ENCODE data around the gene ERMAP.

ERMAP gene

DNA sequence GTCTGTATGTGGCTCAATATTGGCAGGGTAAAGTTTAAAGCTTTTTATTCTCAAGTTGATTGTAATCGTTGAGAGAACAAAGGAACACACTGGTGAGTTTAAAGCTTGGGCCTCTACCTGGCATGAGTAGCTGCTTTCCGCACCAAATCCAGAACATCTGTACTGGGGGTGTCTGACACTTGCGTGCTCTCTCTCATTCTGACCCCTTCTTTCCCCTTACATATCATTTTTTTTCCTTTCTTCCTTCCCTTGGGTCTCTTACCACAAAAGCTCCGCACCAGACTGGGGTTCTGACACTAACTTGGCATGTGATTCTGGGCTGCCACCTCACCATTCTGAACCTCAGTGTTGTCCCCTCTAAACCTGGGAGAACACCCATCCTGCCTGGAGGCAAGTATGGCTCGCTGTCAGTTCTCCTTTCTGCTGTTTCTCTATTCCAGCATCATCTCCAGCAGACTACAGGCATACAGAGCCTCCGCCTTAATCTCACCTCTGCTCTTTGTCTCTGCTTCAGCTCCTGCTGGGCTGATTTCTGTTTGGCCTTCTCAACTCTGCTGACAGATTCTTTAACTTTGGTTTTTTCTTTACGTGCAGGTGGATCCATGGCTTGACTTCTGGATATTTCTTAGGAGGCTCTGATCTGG lies 859 bp upstream of the ERMAP start:
- TF ChIP-seq POLR2A (IDR thresholded peaks at IDR 0.05; ENCODE audit: extremely low read depth, insufficient read length) = no peak
- TF ChIP-seq MYC (IDR thresholded peaks at IDR 0.05; ENCODE audit: low read depth, low read length) = no peak
- TF ChIP-seq, protein P1, sequence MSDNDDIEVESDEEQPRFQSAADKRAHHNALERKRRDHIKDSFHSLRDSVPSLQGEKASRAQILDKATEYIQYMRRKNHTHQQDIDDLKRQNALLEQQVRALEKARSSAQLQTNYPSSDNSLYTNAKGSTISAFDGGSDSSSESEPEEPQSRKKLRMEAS (IDR thresholded peaks at IDR 0.05; ENCODE audit: low read depth, low read length) = no peak
- TF ChIP-seq, protein P2, sequence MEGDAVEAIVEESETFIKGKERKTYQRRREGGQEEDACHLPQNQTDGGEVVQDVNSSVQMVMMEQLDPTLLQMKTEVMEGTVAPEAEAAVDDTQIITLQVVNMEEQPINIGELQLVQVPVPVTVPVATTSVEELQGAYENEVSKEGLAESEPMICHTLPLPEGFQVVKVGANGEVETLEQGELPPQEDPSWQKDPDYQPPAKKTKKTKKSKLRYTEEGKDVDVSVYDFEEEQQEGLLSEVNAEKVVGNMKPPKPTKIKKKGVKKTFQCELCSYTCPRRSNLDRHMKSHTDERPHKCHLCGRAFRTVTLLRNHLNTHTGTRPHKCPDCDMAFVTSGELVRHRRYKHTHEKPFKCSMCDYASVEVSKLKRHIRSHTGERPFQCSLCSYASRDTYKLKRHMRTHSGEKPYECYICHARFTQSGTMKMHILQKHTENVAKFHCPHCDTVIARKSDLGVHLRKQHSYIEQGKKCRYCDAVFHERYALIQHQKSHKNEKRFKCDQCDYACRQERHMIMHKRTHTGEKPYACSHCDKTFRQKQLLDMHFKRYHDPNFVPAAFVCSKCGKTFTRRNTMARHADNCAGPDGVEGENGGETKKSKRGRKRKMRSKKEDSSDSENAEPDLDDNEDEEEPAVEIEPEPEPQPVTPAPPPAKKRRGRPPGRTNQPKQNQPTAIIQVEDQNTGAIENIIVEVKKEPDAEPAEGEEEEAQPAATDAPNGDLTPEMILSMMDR (IDR thresholded peaks at IDR 0.05; ENCODE audit: low read depth, low read length) = no peak

DNA sequence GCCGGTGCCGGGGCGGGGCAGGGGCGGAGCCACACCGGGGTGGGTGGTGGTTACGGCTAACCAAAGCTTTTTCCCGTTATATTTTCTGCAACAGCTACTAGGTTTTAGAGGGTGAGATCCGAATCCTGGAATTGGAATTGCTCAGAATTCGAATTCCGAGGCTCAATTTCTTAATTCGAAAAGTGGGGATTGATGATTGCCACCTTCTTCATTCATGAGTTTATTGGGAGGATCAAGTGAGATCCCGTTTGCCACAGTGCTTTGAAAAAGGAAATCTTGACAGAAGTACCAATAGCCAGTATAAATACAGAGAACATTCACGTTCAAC lies 482 bp downstream of the ERMAP start:
- H3K4me3 ChIP-seq (ENCODE audit: low read depth, low read length) = peak overlapping the region; percentile 62
- no peak for DNase-seq (ENCODE audit: low read depth)
- TF ChIP-seq, protein P1 (IDR thresholded peaks at IDR 0.05; ENCODE audit: low read depth, low read length) = no peak
- TF ChIP-seq POLR2A (IDR thresholded peaks at IDR 0.05; ENCODE audit: extremely low read depth, insufficient read length) (no peak), MYC (IDR thresholded peaks at IDR 0.05; ENCODE audit: low read depth, low read length) (no peak)
- TF ChIP-seq, protein P2 (IDR thresholded peaks at IDR 0.05; ENCODE audit: low read depth, low read length) = no peak

More for the DNA sequence above, 859 bp upstream of the ERMAP start:
- peak overlapping the region; percentile 74 for H3K4me3 ChIP-seq (ENCODE audit: low read depth, low read length)
- peak; percentile 34 for DNase-seq (ENCODE audit: low read depth)

DNA sequence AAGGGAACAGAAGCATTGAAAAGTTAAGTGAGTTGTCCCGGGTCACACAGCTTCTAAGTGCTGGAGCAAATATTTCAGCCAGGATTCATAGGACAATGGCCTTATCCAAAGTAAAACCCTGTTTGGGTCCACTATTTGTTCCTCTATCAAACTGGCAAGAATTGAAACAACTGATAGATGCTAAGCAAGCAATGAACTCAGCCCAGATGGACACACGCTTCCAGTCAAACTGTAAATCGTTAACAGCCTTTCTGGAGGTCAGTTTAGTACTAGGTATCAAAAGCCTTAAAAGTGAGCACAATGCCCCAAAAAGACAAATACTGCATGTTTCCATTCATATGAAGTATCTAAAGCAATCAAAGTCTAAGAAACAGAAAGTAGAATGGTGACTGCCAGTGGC lies 1.1 kb downstream of the ERMAP start:
- peak overlapping the region; percentile 62 for H3K4me3 ChIP-seq (ENCODE audit: low read depth, low read length)
- no peak for DNase-seq (ENCODE audit: low read depth)
- TF ChIP-seq MYC (IDR thresholded peaks at IDR 0.05; ENCODE audit: low read depth, low read length) (no peak), POLR2A (IDR thresholded peaks at IDR 0.05; ENCODE audit: extremely low read depth, insufficient read length) (no peak)
- TF ChIP-seq, protein P1 (IDR thresholded peaks at IDR 0.05; ENCODE audit: low read depth, low read length) = no peak
- TF ChIP-seq, protein P2 (IDR thresholded peaks at IDR 0.05; ENCODE audit: low read depth, low read length) = no peak

DNA sequence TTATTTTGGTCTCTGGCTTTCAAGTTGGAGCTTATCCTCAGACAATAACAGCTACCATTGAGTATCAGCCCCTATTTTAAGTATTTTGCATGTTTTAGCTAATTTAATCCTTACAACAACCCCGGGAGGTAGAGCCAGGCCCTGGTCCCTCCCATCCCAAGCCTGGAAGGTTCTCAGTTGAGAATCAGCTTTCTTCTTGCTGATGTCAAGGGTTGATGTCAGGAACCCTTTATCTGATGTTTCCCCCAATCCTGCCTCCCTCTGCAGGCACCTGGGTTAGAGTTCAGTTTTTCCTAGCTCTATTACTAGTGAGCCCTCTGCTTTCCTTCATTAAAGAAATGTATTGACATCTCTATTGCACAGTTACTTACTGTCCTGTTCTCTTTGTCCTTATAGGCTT lies 3.9 kb downstream of the ERMAP start:
- H3K4me3 ChIP-seq (ENCODE audit: low read depth, low read length) = no peak overlapping the region
- TF ChIP-seq POLR2A (IDR thresholded peaks at IDR 0.05; ENCODE audit: extremely low read depth, insufficient read length) (no peak), MYC (IDR thresholded peaks at IDR 0.05; ENCODE audit: low read depth, low read length) (no peak)
- TF ChIP-seq, protein P1 (IDR thresholded peaks at IDR 0.05; ENCODE audit: low read depth, low read length) = no peak
- TF ChIP-seq, protein P2 (IDR thresholded peaks at IDR 0.05; ENCODE audit: low read depth, low read length) = no peak
- DNase-seq (ENCODE audit: low read depth) = no peak

DNA sequence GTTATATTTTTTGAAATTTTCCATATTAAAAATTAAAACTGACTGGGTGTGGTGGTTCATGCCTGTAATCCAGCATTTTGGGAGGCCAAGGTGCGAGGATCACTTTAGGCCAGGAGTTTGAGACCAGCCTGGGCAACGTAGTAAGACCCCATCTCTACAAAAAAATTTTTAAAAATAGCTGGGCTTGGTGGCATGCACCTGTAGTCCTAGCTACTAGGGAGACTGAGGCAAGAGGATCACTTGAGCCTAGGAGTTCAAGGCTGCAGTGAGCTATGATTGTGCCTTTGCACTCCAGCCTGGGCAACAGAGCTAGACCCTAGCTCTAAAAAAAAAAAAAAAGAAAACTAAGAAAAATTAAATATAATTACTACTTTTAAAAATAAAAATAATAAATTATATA lies 4.8 kb downstream of the ERMAP start:
- TF ChIP-seq, protein P2 (IDR thresholded peaks at IDR 0.05; ENCODE audit: low read depth, low read length) = no peak
- TF ChIP-seq MYC (IDR thresholded peaks at IDR 0.05; ENCODE audit: low read depth, low read length) = no peak
- no peak for TF ChIP-seq POLR2A (IDR thresholded peaks at IDR 0.05; ENCODE audit: extremely low read depth, insufficient read length)
- TF ChIP-seq, protein P1 (IDR thresholded peaks at IDR 0.05; ENCODE audit: low read depth, low read length) = no peak
- no peak for DNase-seq (ENCODE audit: low read depth)
- no peak overlapping the region for H3K4me3 ChIP-seq (ENCODE audit: low read depth, low read length)

All from NB4 (cell line).